HG03135 (cell line): ENCODE data around the gene SDR42E1.

Source experiments
- ATAC-seq: cut with Tn5 transposase; IDR thresholded peaks from one replicate; pipeline ENCODE4 v1.9.1; 2021; ENCODE audit warnings: mild to moderate bottlenecking, moderate library complexity; ENCODE audit not compliant: unreplicated experiment

Gene SDR42E1

DNA sequence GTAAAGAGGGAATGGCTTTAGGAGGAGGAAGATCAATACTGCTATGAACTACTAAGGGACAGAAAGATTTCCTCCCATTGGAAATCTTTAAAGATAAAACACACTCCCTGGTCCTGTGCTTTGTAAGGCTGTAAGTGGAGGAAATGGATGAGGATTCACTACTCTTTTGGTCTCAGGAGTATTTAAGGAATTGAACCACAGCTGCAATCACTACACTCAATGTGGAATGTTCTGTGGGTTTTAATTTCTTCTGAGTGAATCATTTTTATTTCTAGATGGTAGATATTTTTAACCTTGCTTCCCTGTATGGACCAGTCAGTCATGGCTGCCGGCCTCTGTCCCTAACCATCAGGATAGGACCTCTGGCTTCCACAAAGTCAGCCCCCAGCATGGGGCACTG lies 65.6 kb downstream of the SDR42E1 start:
- ATAC-seq, result no peak

- ATAC-seq, result no peak
Measured at GRCh38 chr16:81942007-81942601, 69.2 kb downstream of the SDR42E1 start.

- no peak for ATAC-seq
Measured at GRCh38 chr16:81940781-81941560, 70.3 kb downstream of the SDR42E1 start.

DNA sequence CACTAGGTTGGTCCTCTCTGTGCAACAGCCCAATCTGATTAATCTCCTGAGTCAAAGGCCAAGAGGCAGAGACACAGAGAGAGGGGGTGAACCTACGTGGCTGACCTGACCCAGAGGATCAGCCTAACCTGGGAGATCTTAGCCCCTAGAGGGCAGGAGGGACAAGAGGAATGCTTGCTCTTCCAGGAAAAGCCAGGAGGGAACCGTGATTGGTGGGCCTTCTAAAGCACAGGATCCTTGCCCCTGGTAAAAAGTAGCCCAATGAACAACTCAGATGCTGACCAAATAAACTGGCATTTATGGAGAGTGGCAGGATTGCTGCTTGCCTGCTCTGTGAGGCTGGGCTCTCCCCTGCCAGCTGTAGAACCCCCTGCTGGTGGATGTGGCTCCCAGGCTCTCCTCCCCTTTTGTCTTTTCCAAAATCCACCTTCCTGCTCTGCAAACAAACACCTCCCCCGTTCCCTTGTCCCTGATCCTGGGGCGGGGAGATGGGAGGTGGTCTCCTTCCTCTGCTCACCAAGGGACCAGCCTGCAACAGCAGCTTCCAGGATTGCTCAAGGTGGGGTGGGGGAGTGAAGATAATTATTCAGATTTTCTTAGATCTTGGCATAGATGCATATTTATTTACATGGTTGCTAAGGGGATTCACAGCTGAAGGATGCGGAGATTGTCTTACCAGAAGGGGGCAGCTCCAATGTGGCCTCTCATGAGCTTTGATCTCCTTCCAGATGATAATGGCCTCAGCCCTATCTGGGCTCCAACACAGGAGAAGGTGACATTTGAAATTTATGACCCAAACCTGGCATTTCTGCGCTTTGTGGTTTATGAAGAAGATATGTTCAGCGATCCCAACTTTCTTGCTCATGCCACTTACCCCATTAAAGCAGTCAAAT lies 71.9 kb downstream of the SDR42E1 start:
- no peak for ATAC-seq
